ENCODE data around the gene AUTS2. TPM values are rescaled to one million over a fixed set of nuclear protein-coding genes. Genes with fewer than 3 reads are reported as not detected.

AUTS2 gene
- total and polyA plus RNA-seq, 2 of the 8 experiments (the other 6 are each of a cell fraction or from before 2014, with no cell fraction given), result 25.9 to 101 TPM

- Histone ChIP-seq H4K8ac (ENCODE audit: extremely low read depth, insufficient read depth, low read length) (no peak overlapping the region), H3K79me2 (ENCODE audit: control insufficient read depth in 1 of 2, insufficient read depth in 2 of 2, low read length in 2 of 2) (no peaks in the 10 kb centered on the region), H3K27ac (ENCODE audit: low read depth, low read length) (no peak overlapping the region), H2BK15ac (ENCODE audit: low read length) (no peak overlapping the region), H3K4ac (replicated peaks; ENCODE audit: insufficient read length, low read depth, low read length) (no peak overlapping the region), H3K9me3 (ENCODE audit: insufficient read depth in 2 of 2, low read depth in 1 of 2, low read length in 1 of 2) (no peaks in the 10 kb centered on the region), H2AFZ (ENCODE audit: low read length) (no peak overlapping the region), H2BK5ac (ENCODE audit: low read depth, low read length) (no peak overlapping the region), H3K36me3 (ENCODE audit: control insufficient read depth in 2 of 4, insufficient read depth in 4 of 4, low read length in 3 of 4) (no peaks in the 10 kb centered on the region), H3K23ac (ENCODE audit: insufficient read length) (no peak overlapping the region), H3K56ac (replicated peaks; ENCODE audit: insufficient read length, low read depth, low read length) (no peak overlapping the region), H3K14ac (ENCODE audit: insufficient read length) (no peak overlapping the region), H3K4me2 (ENCODE audit: insufficient read depth in 1 of 2, low read depth in 2 of 2, low read length in 2 of 2) (no peak overlapping the region), H2AK5ac (ENCODE audit: low read depth, low read length) (no peak overlapping the region), H4K5ac (ENCODE audit: insufficient read length, low read depth, low read length) (no peak overlapping the region), H3K4me3 (ENCODE audit: extremely low read depth in 1 of 4, insufficient read depth in 2 of 4, low read depth in 3 of 4, low read length in 4 of 4) (no peak overlapping the region), H3K27me3 (replicated peaks in 1 of 4; ENCODE audit: control insufficient read depth in 3 of 4, extremely low read depth in 1 of 4, insufficient read depth in 3 of 4, low read length in 3 of 4) (no peaks in the 10 kb centered on the region), H3K79me1 (ENCODE audit: low read depth, low read length) (no peaks in the 10 kb centered on the region), H3K18ac (ENCODE audit: extremely low read depth, low read length) (no peak overlapping the region), H3K23me2 (ENCODE audit: low read depth, low read length) (no peaks in the 10 kb centered on the region), H2BK20ac (ENCODE audit: low read length) (no peak overlapping the region), H4K20me1 (replicated peaks in 1 of 2; ENCODE audit: control insufficient read depth in 1 of 2, insufficient read depth in 2 of 2, low read length in 2 of 2) (no peaks in the 10 kb centered on the region), H3K4me1 (replicated peaks in 1 of 4; ENCODE audit: control insufficient read depth in 3 of 4, insufficient read depth in 4 of 4, low read length in 3 of 4) (peaks cover 0 to 9% (median 5%) of the 10 kb centered on the region in 4 experiments; a peak in 4 of 7 replicates), H2BK12ac (ENCODE audit: low read depth, low read length) (no peak overlapping the region), H3K9ac (replicated peaks in 1 of 4; ENCODE audit: extremely low read depth in 1 of 4, low read depth in 3 of 4, low read length in 3 of 4) (no peak overlapping the region), H4K91ac (replicated peaks; ENCODE audit: insufficient read length, low read length) (no peak overlapping the region), H2BK120ac (replicated peaks; ENCODE audit: low read depth, low read length) (no peak overlapping the region)
- ChIA-PET CTCF (ENCODE audit: partially characterized antibody) (interaction anchor here (2.1 to 2.3 kb wide), 2 partner anchors 9 to 126 kb away, joined by 7 to 9 read pairs; no protein-coding TSS in a partner anchor), POLR2A (ENCODE audit: partially characterized antibody) (no interaction called here)
- DNase-seq (ENCODE audit: low read depth in 1 of 2, low spot score in 2 of 2) (no peak), FAIRE-seq (no peak)
- TF ChIP-seq BACH1 (IDR thresholded peaks at IDR 0.05; ENCODE audit: low read length) (no peak), CHD1 (IDR thresholded peaks at IDR 0.05; ENCODE audit: low read depth, low read length) (no peak), BCL11A (IDR thresholded peaks at IDR 0.05; ENCODE audit: low read depth in 2 of 2, low read length in 2 of 2) (no peak), PHF8 (conservative IDR thresholded peaks at IDR 0.05; ENCODE audit: low read depth, low read length) (no peak), HDAC6 (IDR thresholded peaks at IDR 0.05; ENCODE audit: low read depth, low read length) (no peak), KDM4A (IDR thresholded peaks at IDR 0.05; ENCODE audit: low read depth, low read length, severe bottlenecking) (no peak), NRF1 (IDR thresholded peaks at IDR 0.05; ENCODE audit: low read depth, low read length) (no peak), TEAD4 (IDR thresholded peaks at IDR 0.05; ENCODE audit: low read depth, low read length) (no peak), CBX8 (IDR thresholded peaks at IDR 0.05; ENCODE audit: borderline replicate concordance, low read depth, low read length) (no peak), CTBP2 (IDR thresholded peaks at IDR 0.05; ENCODE audit: borderline replicate concordance, insufficient read depth, insufficient read length, low read length) (no peak), EGR1 (IDR thresholded peaks at IDR 0.05; ENCODE audit: borderline replicate concordance, low read depth, low read length) (no peak), ASH2L (IDR thresholded peaks at IDR 0.05; ENCODE audit: low read length) (no peak), SRF (IDR thresholded peaks at IDR 0.05; ENCODE audit: low read depth, low read length) (no peak), SUZ12 (IDR thresholded peaks at IDR 0.05; ENCODE audit: low read length) (no peak)
Measured at GRCh38 chr7:70034999-70035398, 436.7 kb downstream of the AUTS2 start.
